Measurements from ENCODE around the gene PRPF8. TPM values are rescaled to one million over a fixed set of nuclear protein-coding genes. Genes with fewer than 3 reads are reported as not detected.
A peak's percentile ranks its signal among the peaks of the same experiment; 100 is the strongest.
"Not testable (repeated sequence)": the region's sequence is repeated elsewhere in the genome, so short reads cannot be mapped to it uniquely, and the experiment has no call there.

Gene PRPF8
- total RNA-seq, 1 donor from 2014 or later, result 72.7 TPM

DNA sequence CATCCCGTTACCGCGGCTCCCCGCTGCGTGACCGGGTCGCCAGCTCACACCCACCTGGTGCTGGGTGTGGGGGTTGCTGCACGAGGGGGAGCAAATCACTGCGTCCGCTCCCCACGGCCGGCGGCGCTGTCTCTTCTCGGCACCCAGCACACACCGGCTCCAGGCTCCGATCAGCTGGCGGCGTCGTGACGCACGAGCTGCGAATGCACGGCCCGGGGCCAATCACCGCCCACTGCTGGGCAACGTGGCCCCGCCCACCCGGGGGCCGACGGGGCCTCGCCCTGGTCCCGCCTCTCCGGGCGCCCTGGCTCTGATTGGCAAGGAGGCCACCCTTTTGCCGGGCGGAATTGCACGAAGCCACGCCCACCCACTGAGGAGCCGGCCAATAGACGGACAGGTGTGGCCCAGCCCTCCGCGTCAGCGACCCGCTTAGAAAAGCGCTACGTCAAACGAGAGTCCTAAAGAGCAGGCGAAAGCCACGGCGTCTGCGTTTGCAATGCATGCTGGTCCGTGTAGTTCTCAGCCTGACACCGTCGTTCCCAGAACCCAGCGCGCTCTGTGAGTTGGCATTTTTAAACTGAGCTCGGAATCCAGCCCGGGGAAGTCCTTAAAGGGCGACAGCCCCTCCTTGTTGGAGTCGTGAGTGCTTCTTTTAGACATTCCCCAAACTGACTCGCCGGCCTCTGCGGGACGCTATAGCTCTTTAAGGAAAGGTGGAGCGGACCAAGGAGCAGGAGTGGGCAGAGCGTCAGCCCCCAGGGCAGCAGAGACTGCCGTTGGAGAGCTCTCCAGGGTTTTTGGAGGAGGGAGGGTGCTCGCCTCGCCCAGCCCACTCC is 31.6 kb upstream of the PRPF8 start:
- peak; percentile 100 for DNase-seq (ENCODE audit: low read depth in 2 of 2)

GRCh38 chr17:1715803-1716075 is 31.1 kb upstream of the PRPF8 start:
- no peak for DNase-seq (ENCODE audit: low read depth in 2 of 2)

- DNase-seq (ENCODE audit: low read depth in 2 of 2), result peak; percentile 69 to 90
Observed at GRCh38 chr17:1714980-1715802, 30.5 kb upstream of the PRPF8 start.

DNA sequence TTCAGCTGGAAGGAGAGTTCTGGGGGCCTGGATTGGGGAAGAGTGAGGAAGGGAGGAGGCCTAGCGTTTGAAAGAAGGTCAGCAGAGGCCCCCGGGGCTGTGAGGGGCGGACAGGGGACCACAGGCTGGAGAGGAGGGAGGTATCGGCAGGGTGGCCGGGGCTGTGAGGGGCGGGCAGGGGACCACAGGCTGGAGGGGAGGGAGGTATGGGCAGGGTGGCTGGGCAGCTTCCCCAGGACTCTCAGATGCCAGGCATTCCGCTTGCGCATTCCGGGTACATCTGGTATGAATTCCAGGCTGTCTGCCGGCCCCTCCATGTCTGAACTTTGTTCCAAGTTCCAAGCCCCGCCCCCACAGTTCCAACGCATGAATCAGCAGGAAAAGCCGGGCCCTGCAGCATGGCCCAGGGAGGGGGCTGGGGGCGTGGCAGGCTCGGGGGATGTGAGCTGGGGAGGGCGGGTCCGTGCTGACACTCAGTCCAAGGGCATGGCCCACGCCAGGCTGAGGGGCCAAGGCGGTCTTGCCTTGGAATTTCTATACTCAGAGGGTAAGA is 29.8 kb upstream of the PRPF8 start:
- peak; percentile 89 to 97 for DNase-seq (ENCODE audit: low read depth in 2 of 2)

DNA sequence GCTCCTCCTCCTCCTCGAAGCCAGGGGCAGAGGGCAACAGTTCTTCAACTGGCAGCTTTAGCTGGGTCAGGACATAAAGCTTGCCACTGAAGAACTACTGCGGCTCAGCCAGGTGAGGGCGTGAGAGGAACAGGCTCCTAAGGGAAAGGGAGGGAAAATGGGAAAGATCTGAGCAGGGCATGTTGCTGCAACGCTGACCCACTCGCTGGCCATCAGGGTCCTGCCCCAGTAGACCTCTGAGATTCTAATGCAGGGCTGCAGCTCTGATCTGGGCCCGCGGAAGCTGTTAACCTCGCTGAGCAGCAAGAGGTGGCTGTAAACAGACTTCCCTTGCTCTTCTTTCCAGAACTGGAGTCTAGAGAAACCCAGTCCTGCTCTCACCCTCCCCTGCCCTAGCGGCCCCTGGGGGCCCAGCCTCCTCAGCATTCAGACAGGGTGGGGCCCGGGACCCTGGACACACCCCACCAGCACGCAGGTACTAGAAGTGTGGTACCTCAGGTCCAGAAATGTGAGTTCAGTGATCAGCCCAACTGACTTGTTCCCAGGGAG is 29.3 kb upstream of the PRPF8 start:
- DNase-seq (ENCODE audit: low read depth in 2 of 2), result peak; percentile 35 to 62

GRCh38 chr17:1713160-1713877 is 28.7 kb upstream of the PRPF8 start:
- no peak for DNase-seq (ENCODE audit: low read depth in 2 of 2)

- no peak for DNase-seq (ENCODE audit: low read depth in 2 of 2)
Observed at GRCh38 chr17:1712271-1712670, 27.6 kb upstream of the PRPF8 start.

DNA sequence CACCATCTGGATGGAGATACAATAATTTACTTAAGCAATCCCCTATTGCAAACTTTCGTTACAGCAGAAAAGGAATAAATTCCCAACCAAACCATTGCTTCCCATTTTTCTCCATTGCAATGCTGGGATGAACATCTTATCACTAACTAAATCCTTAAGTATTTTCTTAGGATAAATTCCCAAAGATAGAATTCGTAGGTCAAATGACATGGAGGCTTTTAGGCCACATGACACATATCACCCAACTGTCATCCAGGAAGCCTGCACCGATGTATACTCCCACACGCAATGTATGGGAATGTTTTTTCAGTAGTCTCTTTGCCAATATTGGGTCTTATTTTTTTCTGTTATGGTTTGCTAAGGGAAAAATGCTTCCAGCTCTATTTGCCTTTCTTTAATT is 27.1 kb upstream of the PRPF8 start:
- DNase-seq (ENCODE audit: low read depth in 2 of 2), result no peak

DNA sequence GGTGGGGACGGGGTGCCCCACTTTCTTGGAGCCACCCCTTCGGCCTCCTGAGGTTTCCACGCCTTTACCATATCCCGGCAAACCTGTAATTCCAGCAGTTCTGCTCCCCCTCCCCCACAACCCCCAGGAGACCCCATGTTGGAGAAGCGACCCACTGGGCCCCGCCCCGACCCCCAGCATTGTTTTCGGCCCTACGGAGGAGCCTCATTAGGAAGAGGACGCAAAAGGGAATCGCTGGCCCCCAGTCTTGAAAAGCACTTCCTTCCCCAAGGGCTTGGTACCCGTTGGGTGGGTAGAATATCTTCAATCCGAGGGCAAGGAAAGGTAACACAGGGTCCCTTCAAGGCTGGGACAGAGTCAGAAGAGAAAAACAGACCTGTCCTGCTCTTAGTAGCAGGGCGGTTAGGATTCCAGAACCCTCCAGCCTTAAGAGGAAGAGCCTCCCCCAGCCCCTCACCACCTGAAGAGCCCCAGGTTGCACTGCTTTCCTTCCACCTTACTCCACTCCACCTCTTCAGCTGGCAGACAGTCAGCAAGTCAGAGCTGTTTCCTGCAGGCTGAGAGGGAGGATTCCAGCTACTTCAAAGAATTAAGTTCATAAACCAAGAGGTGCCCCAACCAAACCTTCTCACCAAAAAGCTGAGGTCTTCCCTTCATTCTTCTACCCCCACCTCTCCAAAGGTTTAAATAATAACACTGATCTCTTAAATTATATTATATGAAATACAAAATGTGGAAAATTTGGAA is 26.3 kb upstream of the PRPF8 start:
- DNase-seq (ENCODE audit: low read depth in 2 of 2), result no peak

GRCh38 chr17:1709971-1710806 is 25.5 kb upstream of the PRPF8 start, which contains the start of gene TLCD2:
Gene TLCD2, minus strand, starts transcription at chr17:1710377. Its CDS starts 135 bp downstream, at chr17:1710242.
- peak in 1 of 2 donors; percentile 72 for DNase-seq (ENCODE audit: low read depth in 2 of 2)

DNA sequence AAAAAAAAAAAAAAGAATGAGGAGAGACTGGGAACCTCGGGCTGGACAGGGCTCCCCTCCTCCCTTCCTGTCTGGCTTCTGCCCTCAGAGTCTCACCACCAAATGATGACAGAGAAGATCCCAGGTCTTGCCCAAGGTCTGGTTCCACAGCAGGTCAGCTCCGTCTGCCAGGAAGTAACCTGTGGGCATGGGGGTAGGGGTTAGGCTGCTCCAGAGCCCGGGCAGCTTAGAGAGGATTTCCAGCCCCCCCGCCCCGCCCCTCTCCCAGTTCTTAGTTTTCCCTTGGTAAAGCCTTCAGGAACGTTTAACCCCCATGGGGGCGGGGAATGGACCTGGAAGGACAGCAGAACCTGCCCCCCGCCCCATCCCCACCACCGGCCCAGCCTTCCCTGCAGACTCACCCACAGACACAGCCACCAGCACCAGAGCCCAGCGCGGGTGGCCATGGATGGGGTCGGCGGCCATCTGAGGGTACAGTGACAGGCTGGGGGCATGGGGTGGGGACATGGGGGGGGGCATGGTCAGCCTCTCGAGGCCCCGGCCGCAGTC is 24.8 kb upstream of the PRPF8 start:
- DNase-seq (ENCODE audit: low read depth in 2 of 2), result no peak

DNA sequence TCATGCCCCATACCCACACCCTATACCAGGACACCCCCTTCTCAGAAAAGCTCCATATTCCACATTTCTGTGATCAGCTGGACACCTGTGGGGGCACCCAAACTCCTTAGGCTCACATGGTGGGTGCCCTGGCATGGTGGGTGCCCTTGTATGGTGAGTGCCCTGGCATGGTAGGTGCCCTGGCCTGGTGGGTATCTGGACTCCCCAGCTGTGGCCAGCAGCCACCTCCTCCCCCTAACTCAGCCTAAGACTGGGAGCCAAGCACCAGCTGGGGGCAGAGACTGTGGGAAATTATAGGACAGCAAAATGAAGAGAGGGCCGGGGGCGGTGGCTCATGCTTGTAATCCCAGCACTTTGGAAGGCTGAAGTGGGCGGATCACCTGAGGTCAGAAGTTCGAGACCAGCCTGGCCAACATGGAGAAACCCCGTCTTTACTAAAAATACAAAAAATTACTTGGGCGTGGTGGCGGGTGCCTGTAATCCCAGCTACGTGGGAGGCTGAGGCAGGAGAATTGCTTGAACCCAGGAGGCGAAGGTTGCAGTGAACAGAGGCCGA is 24.2 kb upstream of the PRPF8 start:
- not testable (repeated sequence) for DNase-seq (ENCODE audit: low read depth in 2 of 2)

- DNase-seq (ENCODE audit: low read depth in 2 of 2), result no peak
Observed at GRCh38 chr17:1707107-1707506, 22.4 kb upstream of the PRPF8 start.

GRCh38 chr17:1705004-1705403 is 20.3 kb upstream of the PRPF8 start:
- DNase-seq (ENCODE audit: low read depth in 2 of 2), result no peak

DNA sequence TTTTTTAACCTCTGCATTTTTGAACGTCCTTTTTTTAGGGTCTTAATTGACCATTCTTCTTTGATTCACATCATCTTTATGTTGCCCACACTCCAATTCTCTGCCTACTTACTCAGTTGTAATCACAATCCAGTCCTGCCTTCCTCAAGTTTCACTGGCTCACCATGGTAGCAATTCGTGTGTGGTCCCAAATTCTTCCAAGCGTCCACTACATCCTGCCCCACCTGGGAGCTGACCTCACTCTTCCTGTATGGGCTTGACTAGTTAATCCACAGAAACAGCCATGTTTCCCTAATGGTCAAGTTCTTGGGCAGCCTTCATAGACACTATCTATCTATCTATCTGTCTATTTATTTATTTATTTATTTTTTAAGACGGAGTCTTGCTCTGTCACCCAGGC is 18.4 kb upstream of the PRPF8 start:
- DNase-seq (ENCODE audit: low read depth in 2 of 2), result no peak

DNA sequence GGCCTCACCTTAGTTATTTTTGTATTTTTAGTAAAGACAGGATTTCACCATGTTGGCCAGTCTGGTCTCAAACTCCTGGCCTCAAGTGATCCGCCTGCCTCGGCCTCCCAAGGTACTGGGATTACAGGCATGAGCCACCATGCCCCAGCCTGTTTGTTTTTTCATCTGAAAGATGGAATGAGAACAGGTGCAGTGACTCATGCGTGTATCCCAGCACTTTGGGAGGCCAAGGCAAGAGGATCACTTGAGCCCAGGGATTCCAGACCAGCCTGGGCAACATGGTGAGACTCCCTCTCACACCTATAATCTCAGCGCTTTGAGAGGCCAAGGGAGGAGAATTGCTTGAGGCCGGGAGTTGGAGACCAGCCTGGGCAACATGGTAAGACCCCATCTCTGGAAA is 15.2 kb upstream of the PRPF8 start:
- DNase-seq (ENCODE audit: low read depth in 2 of 2), result not testable (repeated sequence)

DNA sequence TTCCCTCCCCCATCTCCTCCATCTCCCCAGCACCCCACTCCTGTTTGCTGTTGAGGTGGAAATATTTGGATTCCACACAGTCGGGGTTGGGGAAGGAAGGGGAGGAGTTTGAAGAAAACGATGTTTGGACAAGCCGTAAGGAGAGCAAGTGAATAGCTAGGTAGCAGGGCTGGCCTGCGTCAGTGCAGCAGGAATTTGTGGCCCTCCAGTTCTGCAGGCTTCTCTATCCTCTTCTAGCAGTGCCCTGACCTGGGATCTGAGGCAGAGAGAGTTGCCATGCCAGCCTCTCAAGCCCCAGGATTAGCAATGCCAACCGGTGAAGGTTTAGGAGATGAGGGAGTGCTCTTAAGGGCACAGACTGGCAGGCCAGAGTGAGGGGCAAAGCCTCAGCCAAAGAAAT is 13.0 kb upstream of the PRPF8 start:
- no peak for DNase-seq (ENCODE audit: low read depth in 2 of 2)

GRCh38 chr17:1695365-1695764 is 10.7 kb upstream of the PRPF8 start:
- no peak for DNase-seq (ENCODE audit: low read depth in 2 of 2)

DNA sequence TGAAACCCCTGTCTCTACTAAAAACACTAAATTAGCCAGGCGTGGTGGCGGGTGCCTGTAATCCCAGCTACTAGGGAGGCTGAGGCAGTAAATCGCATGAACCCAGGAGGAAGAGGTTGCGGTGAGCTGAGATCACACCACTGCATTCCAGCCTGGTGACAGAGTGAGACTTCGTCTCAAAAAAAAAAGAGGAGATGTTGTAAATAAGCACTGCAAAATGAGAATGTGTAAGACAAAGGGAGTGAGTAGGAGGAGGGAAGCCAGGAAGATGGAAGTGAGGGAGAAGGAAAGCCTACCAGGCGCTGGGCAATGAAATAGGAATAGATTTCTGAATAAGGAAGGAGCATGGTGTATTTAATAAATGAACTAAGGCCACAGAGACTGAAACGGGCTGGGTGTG is 8.7 kb upstream of the PRPF8 start:
- no peak for DNase-seq (ENCODE audit: low read depth in 2 of 2)
